Measurements from ENCODE around the gene APBA2.

The APBA2 gene

DNA sequence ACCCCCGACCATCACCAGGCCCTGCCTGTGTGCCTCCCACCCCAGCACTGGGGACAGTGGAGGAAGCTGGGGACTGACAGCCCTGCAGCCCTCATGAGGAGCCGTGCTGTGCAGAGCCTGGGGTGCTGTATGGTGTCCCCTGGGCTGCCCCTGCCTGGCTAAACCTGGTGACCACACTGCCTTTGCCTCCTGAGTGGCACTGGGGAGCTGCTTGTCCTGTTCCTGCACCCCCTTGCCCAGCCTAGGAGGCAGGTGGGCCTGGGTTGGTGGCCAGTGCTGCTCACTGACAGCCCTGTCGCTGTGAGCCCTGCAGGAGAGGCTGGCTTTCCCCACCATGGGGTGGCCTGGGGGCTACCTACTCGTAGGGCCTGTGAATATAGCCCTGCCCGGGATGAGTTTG lies 224.4 kb downstream of the APBA2 start:
- DNase-seq: no peak

DNA sequence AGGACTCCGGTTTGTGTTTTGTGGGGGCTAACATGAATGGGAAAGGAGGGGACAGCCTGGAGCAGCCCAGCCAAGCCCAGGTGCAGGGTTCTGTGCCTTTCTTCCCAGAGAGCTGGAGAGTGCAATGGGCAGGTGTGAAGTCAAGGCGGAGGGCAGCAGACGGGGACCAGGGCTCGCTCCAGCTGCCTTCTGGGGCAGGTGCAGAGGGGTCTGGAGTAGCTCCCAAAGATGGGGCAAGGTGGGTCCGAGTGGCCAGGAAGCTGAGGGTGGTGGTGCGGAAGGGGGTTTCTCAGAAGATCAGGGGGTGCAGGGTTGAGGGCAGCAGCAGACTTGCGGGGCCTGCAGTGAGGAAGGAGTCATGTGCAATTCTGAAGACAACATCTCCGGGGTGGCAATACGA lies 225.0 kb downstream of the APBA2 start:
- no peak for DNase-seq

DNA sequence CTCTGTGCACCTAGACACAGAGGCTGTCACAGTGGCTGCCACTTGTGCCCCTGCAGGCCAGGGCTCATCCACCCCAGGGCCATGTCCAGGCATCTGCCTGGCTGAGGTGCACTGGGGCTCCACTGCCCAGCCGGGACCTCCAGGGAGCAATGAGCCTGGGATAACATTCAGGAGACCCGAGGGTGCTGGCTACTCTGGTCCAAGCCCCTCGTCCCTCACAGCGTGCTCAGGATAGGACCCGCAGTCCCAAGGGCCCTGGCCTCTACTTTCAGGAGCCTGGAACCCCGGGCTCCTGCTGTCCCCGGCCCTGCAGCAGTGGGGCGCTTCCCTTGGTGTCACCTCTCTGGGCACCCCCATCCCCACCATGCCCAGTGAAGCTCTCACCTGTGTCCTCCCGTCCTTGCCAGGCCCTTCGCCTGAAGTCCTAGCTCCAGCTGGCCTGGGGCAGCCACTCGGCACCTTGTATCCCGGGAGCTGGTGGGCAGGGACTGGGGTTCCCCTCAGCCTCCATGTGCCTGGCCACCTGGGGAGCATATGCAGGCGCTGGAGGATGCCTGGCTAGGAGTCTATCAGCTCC lies 226.0 kb downstream of the APBA2 start:
- DNase-seq: no peak

DNA sequence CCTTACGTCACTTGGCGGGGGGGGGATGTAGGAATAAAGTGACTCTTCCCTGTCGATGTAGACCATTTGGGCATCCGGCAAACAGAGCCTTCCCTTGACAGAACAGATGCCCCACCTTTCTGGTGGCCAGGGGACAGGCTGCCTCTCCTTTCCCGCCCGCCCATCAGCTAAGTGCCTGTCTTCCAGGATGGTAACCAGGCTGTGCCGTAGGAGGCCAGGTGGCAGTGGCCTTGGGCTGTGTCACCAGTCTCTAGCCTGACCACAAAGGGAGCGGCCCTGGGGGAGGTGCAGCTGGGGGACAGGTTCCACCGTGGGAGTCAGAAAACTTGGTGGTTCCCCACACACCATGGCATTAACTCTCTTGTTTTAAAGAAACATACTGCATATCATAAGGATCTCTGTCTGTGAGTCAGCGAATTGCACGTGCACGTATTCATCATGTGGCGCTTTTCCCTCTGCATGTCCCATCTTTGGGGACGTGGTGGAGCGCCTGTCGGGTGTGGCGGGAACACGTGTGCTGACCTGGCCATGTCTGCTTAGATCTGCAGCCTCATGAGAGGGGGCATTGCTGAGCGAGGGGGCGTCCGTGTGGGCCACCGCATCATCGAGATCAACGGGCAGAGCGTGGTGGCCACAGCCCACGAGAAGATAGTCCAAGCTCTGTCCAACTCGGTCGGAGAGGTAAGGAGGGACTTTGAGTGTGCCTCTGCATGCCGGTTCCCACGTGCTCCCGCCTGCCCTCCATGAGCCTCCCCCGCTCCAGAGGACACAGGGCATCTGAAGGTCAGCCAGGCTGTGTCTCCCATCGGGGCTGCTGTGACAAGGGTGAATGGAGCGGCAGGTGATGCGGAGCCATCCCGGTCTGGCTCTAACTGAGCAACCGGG lies 227.8 kb downstream of the APBA2 start:
- DNase-seq: no peak

DNA sequence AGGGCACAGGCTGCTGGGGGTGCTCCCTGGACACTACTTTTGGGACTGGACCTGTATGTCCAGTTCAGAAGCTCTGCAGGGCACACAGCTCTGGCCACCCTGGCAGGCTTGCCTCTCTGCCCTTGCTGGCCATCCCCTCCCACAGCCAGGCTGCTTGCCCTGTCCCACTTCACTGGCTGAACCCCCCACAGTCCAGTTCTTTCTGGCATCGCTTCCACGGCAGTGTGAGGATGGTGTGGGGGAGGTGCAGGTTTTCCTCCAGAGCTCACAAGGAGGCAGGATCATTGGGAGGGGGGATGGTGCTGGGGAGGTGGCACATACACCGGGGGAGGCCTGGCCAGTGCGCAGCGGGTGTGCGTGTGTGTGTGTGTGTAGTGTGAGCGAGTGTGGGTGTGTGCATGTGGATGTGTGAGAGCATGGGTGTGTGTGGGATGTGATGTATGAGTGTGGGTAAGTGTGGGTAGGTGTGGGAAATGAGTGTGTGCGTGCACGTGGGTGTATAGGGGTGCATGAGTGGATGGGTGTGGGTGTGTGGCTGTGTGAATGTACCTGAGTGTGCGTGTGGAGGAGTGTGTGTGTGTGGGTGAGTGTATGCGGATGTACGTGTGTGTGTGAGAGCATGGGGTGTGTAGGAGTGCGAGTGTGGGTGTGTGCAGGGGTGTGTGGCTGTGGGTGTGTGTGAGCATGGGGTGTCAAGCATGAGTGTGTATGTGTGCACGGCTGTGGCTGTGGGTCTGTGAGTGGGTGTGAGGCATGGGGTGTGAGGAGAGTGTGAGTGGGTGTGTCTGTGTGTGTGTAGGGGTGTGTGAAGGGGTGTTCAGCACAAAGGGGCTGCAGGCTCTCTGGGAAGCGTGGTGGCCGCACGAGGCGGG lies 228.7 kb downstream of the APBA2 start:
- DNase-seq: no peak

DNA sequence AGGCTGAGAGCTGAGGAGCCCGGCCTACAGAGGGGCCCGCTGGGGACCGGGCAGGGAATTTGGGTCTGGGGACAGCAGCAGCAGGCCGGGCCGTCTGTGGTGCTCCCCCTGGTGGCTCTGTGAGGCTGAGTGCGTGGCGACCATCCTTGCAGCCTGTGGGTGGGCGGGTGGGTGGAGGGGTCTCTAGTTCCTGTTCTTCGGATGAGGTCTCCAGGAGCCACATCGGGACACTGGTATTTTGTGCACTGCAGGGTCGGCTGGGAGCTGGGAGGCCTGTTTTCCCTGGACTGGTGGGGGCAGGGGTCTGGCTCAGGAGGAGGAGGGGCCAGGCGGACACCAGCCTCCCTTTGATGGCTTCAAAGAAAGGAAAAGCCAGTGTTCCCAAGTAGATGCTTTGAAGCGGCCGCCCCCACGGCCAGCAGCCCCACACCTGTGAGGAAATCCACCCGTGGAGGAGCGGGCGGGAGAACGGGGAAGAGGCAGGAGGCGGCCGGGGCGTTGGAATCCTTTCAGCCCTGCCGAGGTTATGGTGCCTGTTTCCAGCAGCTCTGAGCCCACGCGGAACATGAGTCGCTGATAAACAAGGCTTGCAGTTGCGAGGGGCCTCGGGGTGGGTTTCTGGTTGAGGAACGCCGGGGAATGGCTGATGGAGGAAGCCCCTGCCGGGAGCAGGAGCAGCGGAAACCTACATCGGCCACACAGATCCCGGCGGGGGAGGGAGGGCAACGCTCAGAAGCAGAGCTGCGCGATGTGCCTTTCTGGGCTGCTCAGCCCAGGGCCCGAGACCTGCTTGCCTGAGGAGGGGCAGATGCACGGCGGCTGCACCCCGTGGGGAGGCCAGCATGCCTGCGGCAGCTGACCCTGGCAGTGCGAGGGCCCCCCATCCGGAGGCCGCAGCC lies 229.6 kb downstream of the APBA2 start:
- DNase-seq: no peak

DNA sequence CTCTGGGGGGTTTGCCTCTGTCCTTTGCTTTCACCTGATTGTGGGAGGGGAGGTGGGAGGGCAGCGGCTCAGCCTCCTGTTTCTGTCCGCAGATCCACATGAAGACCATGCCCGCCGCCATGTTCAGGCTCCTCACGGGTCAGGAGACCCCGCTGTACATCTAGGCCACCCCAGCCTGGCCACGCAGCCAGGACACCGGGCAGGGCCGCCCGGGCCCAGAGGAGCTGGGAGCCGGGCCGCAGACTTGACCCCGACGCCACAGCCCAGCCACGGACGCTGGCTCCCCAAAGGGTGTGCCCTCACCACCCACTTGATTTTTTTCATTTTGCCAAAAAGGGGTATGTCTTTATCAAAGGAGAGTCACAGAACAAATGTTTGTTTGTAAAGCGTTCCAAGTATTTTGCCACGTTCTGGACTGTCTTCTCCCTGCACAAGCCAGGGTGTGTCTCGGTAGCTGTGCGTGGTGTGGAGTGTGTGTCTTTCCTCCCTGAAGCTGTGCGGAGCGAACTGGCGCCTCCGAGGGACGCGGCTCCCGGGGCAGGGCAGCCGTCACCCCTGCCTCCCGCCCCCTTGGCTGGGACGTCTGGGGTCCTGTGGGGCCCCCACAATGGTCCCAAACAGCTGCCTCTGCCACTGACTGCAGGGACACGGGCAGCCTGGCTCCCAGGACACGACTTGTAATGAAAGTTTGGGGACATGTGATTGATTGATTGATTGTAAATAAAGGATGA lies 231.4 kb downstream of the APBA2 start:
- no peak for DNase-seq

DNA sequence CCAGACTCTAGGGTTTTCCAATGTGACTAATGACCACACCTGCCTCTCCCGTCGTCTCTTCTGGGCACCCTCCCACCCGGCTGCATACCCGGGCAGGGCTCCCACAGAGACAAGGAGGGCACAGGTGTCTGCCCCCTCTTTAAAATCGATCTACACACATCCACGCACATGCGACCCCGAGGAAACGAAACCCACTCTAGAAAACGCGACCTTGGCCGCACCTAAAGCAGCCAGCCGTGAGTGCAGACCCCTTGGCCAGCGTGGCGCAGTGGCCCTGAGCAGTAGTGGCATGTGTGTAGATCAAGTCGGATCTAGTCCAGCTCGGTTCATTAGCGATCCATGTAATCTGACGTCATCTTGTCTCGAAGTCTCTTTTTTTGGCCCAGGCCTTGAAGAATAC lies 232.0 kb downstream of the APBA2 start:
- no peak for DNase-seq

DNA sequence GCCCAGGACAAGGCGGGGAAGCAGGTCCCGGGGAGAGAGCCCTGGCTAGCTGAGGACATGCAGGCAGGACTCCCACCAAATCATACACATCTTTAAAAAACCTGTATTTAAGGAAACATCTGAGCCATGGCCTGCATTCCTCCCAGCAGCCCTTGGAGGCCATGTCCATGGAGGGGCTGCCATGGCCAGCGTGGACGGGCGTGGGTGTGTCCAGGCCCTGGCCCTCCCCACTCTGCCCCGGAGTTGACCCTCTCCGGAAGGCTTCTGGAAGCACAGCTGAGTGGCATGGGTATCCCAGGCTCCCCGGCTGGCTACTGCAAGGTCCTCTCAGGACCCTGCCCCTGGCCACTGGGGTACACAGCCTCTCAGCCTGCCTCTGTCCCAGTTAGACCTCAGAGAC lies 234.1 kb downstream of the APBA2 start:
- DNase-seq: no peak

DNA sequence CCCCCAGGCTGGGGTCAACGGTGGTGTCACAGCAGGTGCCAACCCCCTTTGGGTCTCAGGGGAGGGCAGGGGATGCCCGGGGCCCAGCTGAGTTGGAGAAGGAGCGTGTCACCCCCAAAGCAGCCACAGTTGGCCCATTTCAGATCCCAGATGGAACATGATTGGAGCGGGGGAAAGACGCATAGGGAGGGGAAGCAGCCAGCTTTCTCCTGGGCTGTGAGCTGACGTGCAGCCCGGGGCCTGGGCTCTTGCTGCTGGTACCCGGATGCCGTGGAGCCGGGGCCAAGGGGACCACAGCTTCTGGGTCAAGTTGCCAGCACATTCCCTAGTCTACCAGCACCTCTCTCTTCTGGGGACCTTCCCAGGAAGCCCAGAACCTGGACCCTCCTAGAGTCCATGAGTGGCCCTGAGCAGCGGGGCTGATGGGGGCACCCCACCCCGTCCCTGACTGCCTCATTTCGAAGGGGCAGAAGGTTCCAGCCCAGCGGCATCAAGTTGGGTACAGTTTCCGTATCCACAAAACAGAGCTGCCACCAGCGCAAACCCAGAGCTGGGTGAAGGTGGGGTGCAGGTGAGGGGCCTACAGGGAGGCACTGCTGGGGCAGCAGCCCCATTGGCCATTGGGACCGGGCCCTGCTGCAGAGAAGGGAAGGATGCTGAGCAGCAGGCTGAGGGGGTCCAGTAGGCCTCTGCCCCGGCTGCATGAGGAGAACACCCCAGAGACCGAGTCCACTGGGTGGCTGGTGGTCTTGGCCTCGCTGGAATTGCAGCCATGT lies 235.0 kb downstream of the APBA2 start:
- DNase-seq: no peak

DNA sequence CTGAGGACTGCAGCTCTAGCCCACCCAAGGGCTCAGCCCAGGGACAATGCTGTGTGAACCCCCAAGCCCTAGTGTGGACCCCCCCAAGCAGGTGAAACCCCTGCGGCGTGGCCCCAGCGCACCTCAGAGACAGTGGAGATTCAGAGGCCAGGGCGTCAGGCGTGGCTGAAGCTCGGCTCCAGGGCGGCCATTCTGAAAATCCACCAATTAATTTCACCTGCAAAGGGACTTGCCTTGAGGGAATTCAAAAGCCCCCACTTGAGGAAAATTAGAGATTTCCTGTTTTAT lies 235.5 kb downstream of the APBA2 start:
- no peak for DNase-seq

DNA sequence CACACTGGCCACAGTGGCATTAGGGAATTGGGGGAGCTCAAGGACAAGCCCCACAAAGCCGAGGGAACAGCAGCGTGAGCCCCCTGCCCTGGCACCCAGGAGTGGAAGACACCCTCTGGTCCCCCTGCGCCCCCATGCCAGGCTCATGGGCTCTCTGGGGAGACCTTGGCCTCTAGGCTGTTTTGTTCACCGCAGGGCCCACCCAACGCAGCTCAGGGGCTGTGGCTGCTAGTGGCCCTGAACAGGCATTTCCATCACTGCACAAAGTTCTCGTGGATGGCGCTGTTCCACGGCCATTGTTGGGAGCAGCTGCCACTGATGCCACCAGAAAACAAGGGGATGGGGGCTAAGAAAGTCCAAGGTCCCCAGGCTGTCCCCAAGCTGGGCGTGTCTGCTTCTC lies 236.1 kb downstream of the APBA2 start:
- DNase-seq: no peak

DNA sequence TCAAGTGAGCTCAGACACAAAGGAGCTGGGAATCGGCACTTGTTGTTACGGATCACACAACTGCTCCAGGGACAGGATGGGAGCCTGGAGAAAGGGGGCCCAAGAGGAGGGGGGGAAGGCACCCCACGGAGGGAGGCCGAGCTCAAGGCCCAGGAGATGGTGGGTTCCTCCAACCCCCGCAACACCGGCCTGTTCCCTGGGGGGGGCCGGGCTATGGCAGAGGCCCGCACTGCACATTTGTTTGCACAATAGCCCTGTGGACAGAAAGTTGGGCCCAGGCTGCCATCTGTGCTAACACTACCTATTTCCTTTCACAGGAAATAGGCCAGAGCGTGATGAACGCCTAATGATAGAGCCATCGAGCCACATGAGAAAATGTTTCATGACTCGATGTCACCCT lies 236.7 kb downstream of the APBA2 start:
- no peak for DNase-seq

DNA sequence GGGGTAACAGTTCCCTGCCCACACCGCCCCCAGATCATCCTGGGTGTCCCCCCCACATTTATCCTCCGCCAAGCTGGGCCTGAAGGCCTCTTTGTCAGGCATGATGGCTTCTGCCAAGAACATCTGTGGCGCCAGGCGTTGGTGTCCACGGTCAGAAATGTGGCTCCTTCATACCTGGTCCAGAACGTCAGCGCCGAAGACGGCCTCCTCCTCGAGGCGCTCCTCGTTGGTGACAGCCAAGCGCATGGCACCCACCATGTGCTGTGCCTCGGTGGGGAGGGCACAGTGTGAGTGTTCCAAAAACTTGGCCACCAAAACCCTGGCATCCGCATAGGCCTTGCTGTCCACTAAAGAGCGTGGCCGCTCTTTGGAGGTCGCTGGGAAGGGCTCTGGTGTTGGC lies 237.4 kb downstream of the APBA2 start:
- DNase-seq: no peak

DNA sequence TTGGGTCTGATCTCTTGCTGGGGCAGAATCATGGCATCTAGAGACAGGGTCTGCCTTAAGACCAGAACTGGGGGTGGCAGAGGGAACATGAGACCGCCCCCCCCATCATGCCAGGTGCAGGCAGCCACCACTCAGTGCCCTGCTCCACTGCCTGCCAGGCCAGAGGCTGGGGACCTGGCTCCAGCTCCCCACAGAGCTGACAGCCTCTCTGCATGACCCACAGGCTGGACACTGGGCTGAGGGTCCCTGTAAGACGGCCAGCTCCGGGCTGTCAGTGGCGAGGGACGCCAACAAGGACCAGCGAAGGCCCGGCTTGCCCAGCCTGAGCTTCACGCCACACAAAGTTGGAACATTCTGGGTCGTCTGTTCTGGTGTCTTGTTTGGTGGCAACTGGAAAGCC lies 238.2 kb downstream of the APBA2 start:
- no peak for DNase-seq

DNA sequence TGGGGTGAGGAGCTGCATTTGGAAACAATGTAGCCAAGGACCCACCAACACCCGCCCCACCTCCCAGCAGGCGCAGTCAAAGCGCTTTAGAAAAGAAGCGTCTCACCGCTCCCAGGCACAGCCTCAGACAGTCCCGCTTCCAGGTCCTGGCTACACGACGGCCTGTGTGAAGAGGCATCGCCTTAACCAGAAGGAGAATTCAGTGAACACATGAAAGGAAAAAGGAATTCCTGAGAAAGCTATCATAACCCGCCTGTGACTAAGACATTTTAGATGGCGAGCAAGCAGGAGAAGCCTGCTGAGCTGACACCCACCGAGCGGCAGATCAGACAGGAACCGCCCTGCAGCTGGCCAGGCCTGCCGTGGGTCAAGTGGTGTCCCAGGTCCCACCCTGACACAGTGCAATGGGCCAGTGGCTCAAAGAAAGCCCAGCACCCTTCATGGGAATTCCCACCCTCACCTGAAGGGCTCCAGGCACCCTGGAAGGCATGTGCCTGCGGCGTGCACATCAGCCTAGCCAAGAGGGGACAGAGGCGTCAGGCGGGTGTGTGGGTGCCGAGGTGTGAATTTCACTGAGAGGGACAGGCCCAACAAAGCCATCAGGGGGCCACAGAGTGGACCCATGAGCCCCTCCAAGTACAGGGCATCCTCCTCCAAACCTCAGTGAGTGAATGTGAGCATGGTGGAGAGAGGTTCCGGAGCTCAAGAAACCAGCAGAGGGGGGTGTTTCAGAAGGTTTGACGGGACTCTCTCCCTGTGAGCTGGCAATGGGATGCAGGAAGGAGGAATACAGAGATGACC lies 239.0 kb downstream of the APBA2 start:
- DNase-seq: no peak

DNA sequence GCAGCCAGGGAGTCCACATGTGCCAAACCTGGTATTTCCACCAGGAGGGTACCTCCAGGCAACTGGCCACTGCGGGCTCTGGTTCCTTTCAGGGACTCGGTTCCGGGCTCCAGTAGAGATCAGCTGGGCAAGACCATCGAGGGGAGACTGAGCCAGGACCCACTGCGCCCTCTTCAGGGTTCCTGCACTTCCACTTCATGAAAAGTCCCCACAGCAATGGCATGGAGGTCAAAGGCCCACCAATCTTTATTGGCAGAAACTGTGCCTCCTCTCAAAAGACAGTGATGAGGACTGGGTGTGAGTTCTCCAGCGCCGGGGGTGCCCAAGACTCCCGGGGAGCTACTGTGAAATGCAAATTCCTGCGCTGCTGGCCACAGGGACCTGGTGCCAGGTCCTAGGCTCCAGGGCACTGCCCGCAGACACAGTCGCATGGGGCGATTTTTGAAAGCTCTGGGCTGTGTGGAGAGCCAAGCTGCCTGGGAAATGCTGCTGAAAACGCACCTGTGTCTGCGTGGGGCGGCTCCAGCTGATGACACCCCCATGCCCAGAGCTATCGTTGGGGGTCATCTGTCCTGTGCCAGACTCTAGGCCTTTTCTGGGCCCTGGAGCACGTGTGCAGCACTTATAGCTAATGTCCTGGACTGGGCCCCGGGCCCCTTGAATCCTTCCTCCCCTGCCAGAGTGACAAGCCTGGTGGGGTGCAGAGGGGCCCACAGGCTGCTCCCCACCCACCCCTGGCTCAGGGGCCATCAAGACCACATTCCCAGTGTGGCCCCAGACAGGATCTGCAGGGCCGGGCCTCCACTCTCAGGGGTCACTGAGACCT lies 239.8 kb downstream of the APBA2 start:
- no peak for DNase-seq

DNA sequence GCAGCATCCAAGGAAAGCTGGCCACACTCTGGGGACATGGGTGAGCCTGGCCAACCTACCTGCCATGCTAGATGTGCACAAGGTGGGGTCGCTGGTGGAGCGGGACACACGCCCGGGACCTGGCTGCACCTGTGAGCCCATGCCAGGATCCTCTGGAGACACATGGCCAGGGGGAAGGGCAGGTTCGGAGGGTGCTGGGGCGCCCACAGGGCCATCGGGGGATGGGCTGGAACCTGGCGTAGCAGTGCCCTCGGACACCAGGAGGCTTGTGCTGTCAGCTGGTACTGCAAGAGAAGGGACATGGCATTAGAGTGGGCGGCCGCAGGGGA lies 240.4 kb downstream of the APBA2 start:
- no peak for DNase-seq

DNA sequence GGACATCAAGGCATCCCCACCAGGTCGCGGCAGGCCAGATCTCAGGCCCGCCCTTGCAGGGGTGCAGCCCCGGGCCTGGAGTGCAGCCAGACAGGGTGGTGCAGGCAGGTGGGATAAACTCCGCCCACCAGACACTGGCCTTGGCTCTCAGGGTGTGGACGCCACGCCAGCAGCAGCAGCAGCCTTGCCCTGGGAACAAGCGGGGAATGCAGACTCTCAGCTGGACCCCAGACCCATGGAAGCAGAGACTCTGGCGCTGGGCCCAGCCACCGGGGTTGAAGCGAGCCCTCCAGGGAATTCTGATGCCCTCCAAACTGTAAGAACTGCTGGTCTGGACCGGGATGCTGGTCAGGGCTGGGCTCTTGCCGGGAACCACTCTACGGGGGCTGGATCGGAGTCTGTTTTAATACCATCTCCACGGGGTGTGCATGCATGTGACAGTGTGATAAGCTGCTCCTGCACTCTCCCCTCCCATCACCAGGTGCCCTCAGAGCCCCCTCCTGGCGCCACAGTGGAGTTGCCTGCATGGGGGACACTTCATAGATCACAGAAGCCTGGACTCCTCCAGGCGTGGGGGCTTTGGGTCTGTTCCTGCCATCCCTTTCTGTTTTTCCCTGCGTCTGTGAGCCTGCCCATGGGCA lies 241.2 kb downstream of the APBA2 start:
- no peak for DNase-seq
